Measurements from ENCODE around the gene INPP5E.

Gene INPP5E

GRCh38 chr9:136447173-136447778, 7.6 kb upstream of the INPP5E start:
- no peak for DNase-seq

- no peak for DNase-seq
These were observed 6.2 kb upstream of the INPP5E start for GRCh38 chr9:136445799-136446198.

- no peak for DNase-seq
These were observed 4.5 kb upstream of the INPP5E start for GRCh38 chr9:136444102-136444501.

GRCh38 chr9:136443687-136444086, 4.0 kb upstream of the INPP5E start:
- DNase-seq = no peak

GRCh38 chr9:136443087-136443486, 3.4 kb upstream of the INPP5E start:
- no peak for DNase-seq

GRCh38 chr9:136442265-136442664, 2.6 kb upstream of the INPP5E start:
- DNase-seq = no peak

- DNase-seq = no peak
These were observed 2.1 kb upstream of the INPP5E start for GRCh38 chr9:136441681-136442245.

GRCh38 chr9:136441191-136441680, 1.6 kb upstream of the INPP5E start:
- no peak for DNase-seq

- peak; percentile 87 for DNase-seq
These were observed 831 bp downstream of the INPP5E start for GRCh38 chr9:136438548-136439480.

- no peak for DNase-seq
These were observed 1.7 kb downstream of the INPP5E start for GRCh38 chr9:136437839-136438547.

- no peak for DNase-seq
These were observed 2.2 kb downstream of the INPP5E start for GRCh38 chr9:136437430-136437829.

GRCh38 chr9:136436055-136436634, 3.5 kb downstream of the INPP5E start:
- no peak for DNase-seq

GRCh38 chr9:136434580-136435169, 5.0 kb downstream of the INPP5E start:
- DNase-seq = no peak

- no peak for DNase-seq
These were observed 5.6 kb downstream of the INPP5E start for GRCh38 chr9:136433849-136434579.

GRCh38 chr9:136433043-136433715, 6.5 kb downstream of the INPP5E start:
- DNase-seq = no peak

GRCh38 chr9:136432591-136432990, 7.1 kb downstream of the INPP5E start:
- no peak for DNase-seq

- no peak for DNase-seq
These were observed 7.8 kb downstream of the INPP5E start for GRCh38 chr9:136431782-136432350.

- DNase-seq = no peak
These were observed 8.9 kb downstream of the INPP5E start for GRCh38 chr9:136430588-136431234.

GRCh38 chr9:136429683-136430491, 9.8 kb downstream of the INPP5E start:
- no peak for DNase-seq
